ENCODE data around the gene C1RL.

Gene C1RL

DNA sequence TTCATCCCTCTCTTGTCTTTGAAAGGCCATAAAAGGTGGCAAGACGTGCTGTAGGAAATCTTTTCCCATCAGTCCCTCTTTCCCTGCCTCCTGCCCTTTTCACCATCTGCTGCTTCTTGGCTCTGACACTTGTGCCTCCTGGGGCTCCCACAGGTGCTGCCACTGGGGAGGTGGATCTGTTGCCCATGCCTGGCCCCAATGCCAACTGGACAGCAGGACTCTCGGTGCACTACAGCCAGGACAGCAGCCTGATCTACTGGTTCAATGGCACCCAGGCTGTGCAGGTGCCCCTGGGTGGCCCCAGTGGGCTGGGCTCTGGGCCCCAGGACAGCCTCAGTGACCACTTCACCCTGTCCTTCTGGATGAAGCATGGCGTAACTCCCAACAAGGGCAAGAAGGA, 27.7 kb upstream of the C1RL start:
- DNase-seq = no peak

DNA sequence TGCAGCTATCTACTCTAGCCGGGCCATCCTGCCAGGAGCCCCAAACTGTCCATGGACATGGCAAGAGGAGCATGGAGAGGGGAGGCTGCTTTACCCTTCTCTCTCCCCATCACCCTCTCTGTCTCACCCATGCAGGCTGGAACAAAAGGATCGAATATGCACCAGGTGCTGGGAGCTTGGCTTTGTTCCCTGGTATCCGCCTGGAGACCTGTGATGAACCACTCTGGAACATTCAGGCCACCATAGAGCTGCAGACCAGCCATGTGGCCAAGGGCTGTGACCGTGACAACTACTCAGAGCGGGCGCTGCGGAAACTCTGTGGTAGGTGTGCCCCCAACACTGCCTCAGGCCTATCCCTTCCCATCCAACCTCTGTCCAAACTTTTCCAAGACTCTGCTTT, 27.1 kb upstream of the C1RL start:
- no peak for DNase-seq

DNA sequence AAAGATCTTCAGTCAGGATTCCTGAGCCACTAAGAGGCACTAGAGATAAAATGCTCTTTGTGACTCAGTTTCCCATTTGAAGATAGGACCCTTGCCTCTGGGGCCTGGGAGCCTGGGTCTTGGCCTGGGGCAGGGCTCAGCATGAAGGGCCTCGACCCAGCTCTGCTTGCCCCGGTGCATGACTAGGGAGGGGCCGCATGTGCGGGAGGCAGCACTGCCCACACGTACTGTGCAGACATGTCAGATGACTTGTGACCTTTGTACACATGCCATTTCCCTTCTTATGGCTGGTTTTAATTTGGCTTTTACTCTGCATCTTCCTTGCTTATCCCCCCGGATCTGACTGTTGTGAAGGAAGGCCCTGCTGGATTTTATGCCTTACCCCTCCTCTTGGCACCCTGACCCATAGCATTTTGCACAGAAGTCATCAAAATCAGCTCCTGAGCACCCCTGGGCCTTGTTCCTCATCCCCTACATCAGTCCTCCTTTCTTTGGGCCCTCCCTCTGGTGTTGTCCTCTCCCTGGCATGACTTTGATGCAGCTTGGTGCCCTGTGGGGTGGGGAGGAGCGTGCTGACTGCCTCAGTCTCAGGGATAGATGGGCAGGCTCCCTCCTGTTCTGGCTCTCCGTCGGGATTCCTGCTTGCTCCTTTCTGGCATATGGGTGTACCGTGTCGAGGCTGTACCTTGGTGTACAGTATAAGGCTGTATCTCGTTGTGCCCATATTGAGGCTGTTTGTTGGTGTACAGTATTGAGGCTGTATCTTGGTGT, 25.6 kb upstream of the C1RL start:
- no peak for DNase-seq

DNA sequence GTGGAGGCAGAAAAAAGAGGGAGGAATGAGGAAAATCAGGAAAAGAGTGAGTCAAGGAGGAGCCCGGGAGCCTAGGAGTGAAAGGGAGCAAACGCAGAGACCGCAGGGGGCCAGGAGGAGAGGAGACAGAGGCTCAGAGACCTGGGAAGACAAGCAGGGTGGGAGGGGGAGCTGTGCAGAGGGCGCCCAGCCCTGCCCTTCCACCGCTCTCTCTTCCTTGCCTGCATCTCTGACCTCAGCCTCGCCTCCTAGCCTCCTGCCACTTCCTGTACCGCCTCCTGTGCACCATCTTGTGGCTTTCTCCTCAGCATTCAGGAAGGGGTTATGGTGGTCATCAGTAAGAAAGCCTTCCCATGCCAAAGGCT, 22.5 kb upstream of the C1RL start:
- no peak for DNase-seq

DNA sequence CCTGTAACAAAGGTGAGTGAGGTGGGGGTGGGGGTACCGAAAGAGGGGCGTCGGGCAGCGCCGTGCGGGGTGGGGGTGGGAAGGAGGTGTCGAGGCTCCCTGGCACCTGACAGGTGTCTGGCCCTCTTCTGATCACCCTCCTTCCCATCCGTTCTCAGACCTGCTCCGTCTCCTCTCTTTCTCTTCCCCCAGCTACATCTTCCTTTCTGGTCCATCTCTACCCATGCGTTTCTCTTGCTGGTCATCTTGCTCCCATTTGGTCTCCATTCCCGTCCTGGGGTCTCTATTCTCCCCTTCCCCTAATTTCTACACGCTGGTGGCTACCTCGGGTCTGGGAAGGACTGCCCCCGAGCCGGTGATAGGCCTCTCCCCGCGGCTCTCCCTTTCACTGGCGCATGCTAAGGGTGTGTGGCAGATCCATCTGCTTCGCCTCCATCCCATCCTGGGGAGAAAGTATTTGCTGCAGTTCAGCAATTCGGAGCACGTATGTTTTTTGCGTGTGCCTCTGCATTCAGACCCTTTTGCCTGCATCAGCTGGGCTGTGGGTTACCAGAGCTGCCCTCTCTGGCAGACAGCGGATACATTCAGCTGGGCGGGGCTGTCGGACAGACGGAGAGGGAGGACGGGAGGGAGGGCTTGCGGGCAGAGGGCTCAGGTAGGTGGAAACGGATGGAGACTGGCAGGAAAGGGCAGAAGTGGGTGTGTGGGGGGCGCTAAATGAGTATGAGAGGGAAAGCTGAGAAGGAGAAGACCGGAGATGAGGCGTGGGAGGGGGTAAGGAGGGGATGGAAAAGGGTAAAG, 21.9 kb upstream of the C1RL start:
- peak; percentile 30 to 31 for DNase-seq

DNA sequence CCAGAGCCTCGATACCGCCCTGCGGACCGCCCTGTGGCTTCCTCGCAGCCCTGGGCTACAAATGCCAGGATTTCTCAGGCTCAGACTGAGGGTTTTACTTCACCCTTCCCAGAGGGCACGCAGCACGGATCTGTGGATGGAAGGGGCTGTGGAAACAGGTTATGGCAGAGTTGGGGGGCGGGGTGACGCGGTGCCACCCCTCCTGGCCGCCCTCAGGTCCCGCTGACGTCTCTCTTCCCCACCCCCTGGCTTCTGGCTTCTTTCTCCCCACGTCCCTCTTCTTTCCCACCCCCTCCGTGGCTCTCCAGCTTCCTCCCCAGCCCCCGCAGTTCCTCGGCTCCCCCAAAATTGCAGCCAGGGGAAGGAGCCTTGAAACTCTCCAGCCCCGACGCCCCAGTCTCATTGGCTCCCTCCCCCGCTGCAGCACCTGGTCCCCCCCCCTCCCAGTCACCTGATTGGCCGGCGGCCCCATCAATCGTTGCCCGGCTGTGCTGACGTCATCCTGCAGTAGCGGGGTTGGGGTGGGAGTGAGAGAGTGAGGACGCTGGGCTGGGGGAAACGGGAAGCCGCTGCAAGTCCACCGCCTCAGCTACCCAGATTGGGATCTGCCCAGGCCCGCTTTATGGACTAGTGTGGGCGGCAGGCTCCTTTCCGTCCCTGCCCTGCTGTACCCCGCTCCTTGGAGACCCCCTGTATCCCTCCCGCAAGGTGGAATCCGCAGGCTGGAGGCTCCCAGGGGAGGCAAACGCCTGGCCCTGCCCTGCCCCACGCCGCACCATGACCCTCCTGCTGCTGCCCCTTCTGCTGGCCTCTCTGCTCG, 21.1 kb upstream of the C1RL start, which contains the start of gene CLSTN3:
TSS of gene CLSTN3 (plus strand) at position 500 of the 820 bp plus-strand sequence. CDS start at position 778, 278 bp downstream.
- DNase-seq = peak; percentile 65 to 77

DNA sequence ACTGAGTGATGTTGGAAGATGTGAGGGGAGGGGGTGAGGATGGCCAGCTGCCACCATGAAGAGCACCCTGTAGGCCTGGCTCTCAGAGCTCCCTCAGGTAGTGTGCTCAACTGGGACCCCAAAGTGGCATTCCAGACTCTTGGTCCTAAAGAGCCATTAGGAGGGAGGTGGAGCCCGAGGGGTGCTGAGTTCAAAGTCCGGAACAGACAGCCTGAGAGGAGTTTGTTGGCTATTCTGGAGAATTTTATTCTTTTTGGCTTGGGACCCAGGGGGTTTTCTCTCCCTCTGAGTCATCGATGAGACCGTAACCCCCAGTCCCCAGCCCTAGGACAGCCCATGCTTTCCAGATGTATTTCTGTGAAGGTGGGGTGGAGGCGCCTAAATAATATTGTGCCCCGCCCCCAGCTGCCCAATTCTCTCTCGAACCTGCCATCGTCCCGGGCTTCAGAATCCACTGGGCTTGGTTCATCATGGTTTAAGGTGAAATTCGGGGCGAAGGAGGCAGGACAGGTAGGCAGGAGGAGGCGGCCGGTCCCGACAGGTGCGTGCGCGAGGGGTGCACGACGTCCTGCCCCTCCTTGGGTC, 20.4 kb upstream of the C1RL start:
- no peak for DNase-seq

DNA sequence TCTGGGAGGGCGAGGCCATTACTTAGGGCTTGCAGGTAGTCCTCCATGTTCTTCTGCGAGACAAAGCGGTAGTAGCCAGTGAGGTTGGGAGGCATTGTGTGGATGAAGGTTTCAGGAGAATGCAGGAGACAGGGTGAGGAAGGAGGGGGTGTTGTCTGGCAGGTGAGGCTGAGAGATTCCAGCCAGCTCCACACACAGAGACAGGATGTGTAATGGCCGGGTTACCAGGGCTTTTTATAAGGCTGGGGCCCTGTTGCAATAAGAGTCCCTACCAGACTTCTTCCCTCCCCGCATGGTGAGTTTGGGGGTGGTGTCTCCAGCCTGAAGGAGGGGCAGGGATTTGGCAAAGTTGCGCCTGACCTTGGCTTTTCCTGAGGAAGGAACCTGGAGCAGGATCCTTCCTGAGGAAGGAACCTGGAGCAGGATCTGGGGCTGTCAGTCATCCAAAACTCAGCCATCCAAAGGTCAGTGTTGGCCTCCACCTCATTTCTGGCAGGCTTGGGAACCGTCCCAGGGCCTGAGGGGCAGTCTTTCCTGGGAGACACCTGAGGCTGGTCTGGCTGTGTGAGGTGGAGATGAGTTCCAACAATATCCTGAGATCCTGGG, 19.8 kb upstream of the C1RL start, which contains the start of gene RBP5:
TSS of gene RBP5 (minus strand) at position 209 of the 606 bp plus-strand sequence. CDS start at position 95, 114 bp downstream.
- no peak for DNase-seq

DNA sequence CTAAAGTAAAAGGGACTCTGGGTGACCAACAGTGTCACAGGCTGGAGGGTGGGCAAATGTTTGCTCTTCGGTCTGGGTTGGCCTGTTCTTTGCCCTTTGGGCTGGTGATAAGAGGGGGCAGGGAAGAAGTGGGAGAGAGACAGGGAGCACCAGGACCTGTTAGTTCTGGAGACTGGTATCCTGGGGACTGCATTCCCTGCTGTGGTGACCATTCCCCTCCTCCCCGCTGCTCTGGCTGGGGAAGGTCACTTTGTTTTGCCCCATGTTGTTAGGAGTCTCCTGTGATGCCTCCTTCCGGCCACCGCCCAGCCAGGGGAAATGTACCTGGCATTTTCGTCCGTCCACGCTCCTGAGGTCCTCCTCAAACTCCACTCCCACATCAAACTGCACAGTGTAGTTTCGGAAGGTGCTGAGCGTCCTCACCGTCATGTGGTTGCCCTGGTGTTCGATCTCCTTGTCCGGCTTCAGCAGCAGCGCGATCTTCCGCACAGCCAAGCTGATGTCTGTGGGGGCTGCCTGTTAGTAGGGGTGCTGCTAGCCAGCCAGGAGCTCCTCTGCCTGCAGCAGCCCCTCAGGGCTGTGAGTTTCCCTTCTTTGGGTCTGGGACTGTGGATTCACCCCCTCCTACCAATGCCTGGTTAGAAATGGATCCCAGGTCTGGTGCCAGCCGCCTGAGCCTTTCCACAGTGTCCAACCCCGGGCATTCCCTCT, 19.1 kb upstream of the C1RL start:
- no peak for DNase-seq

DNA sequence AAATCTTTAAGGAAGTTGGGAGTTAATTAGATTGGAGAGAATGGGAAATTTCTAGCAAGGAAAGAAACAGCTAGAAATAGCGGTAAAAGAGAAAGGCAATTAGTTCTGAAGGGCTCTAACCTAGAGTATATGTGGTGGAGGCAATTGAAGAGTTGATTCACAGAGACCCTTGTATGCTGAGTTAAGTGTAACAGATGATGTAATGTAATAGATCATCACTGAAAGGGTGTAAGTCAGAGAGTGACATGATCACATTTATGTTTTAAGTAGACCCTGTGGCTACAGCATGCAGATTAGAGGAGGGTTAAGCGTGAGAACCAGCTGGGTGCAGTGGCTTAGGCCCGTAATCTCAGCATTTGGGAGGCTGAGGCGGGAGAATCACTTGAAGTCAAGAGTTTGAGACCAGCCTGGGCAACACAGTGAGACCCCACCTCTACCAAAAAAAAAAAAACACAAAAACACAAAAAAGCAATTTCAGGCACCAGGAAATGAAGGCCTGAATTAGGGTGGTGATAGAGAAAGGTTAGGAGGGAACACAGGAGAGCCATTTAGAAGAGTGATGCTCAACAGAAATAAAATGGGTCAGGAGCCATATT, 16.7 kb upstream of the C1RL start:
- DNase-seq = no peak

DNA sequence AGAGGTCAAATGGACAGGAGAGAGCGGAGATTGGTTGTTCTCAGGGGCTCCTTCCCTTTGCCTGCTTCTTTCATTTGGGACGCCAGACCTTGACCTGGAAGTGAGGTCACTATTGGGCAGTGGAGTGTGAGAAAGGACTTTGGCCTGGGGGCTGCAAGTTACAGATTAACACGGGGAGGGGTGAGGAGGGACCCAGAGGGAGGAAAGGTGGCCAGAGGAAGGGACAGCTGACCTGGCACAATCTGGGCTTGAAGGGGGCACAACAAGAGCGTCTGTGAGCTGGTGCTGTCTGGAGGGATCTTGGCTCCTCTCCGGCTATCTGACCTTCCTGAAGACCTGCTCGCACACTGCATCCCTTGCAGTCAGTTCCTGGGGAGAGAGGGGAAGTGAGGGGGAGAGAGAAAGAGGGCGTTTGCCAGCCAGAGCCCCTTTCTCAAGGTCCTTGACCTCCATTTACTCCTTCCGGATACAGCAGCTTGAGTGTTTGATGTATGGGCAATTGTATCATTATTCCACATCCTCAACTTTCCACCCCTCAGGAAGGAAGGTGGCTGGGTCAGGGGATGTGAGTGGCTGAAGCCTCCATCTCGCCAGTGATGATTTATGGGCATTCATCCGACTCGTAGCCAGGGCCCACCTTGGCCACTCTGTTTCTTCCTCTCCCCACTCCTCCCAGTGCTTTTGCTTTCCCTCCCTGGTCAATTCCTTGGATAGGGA, 14.9 kb upstream of the C1RL start:
- no peak for DNase-seq

DNA sequence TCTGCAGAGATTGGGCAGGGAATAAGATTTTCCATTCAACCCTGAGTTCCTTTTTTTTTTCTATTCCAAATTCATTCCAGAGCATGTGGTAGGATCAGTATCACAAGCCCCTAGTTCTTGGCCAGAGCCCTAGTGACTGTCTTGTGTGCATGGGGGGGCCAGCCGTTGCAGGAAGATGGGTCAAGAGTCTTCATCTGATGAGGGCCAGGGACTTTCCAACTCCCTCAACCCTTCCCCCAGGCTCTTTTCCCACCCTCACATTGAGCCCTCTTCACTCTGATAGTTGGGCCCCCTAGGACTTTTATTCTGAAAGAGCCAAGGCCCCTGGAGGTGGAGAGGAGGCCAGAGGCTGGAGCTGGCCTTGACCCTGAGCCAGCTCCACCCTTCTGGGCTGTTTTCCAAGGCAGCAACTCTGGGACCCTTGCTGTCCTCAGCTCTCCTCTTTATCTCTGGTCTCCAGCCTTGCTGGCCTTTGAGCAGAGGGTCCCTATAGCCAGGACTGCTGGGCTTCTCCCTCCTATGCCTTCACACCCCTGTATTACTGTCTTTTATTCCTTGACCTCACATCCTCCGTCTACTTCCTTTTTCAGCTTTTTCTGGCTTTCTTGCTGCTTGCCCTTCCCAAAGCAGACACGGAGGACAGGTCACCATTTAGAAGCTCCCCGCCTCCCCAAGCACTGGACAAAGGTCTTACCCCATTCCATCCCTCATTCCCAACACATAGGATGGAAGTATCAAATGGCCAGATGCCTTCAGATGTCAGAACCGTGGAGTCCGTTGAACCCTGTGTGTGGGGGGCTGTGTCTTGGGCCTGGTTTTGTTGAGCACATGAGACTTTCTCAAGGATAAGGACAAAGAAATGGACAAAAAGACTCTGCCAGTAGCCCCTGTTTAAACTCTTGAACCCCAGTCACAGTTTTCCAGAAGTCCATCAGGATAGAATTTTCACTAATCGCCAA, 14.1 kb upstream of the C1RL start:
- no peak for DNase-seq

DNA sequence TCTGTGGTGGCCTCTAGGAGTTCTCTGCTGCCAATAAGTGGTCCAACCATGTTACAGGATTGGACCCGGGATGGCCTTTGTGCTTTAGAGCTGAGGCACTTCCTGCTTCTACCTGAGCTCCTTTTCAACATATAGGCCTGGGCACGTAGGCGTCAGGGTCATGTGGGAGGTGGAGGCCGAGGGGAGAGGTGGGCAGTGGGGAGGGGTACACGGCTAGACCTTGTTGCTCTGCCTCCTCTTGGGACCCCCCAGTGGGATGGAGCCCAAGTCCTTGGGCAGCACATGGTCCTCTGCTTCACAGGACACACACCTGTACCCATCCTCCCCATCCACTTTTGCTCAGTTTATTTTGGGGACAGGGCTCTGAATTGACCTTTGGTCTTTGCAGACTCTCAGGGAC, 12.3 kb upstream of the C1RL start:
- no peak for DNase-seq

DNA sequence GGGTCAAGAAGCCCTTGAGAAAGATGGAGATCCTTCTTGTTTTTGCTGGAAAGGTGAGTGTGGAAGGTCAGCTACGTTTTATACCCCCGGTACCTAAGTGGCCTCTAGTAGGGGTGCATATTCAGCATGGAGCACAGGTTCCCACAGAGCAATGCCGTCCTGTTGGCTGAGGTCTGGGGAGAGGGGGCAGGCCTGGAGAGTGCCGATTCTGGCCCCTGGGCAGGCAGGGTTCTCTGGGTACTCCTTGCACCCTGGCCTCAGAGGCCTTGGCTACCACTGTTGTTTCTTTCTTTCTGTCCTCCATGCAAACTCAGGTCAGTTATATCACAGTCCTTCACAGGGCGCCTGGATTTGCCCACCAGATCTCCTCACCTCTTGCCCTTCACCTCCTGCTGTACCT, 11.2 kb upstream of the C1RL start:
- DNase-seq = no peak

DNA sequence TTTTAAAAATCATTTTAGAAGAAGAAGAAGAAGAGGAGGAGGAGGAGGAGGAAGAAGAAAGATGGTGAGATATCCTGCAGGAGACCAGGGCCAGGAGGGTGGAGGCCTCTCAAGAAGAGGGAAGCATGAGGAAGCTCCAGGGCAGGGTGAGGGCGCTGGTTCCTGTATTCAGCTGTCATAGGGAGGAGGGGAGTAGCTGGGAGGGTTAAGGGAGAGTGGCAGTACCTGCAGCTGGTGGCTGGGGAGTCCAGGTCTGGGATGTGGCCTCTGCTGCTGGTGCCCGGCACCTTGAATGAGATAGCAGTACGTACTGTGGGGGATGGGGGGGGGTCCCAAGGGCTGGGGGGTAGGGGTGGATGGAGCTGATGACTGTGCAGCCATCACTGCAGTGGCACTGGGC, 9.9 kb upstream of the C1RL start:
- DNase-seq = no peak

DNA sequence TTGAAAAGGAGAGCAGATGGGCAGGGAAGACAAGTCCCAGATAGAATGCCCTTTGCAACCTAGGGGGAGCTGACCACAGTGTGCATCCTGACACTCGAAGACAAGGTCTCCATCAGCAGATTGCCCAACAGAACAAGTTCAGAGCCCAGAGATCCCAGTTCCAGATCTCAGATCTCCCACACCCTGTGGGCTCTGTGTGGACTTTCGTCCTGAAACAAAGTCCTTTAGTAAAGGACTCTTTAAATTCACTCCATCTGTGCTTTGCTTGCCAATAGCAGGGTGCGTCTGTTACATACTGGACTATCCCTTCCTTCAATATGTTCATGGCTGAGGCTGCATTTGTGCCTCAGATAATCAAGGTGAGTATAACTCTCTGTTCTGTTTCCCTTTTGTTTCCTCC, 8.7 kb upstream of the C1RL start:
- DNase-seq = no peak

DNA sequence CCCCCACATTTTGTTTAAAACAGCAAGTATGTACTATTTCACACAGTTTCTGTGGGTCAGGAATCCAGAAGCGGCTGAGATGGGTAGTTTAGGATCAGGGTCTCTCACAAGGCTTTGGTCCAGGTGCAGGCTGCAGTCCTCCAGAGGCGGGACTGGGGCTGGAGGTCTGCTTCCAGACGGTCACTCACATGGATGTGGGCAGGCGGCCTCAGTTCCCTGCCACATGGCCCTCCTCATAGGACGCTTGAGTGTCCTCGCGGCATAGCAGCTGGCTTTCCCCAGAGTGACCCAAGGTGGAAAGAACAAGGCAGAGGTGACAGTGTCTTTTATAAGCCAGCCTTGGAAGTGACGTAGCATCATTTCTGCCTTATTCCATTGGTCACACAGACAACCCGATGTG, 7.9 kb upstream of the C1RL start:
- DNase-seq = no peak

DNA sequence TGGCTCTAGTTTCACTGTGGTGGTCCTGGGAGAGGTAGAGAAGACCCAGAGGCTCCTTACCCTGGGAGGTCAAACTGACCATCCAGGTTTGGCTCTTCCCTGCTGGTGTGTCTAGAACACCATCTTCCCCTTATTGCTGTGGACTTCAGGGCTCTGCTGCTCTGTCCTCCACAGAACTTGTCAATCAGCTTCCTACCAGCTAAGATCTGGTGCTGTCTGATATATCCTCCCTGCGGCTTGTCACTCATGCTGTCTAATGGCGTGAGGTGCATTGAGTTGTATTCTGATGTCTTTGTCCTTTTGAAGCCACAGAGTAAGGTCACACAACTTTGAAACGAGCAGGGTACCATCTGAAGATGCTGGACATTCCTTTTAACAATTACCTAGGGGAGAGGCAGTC, 7.2 kb upstream of the C1RL start:
- no peak for DNase-seq

DNA sequence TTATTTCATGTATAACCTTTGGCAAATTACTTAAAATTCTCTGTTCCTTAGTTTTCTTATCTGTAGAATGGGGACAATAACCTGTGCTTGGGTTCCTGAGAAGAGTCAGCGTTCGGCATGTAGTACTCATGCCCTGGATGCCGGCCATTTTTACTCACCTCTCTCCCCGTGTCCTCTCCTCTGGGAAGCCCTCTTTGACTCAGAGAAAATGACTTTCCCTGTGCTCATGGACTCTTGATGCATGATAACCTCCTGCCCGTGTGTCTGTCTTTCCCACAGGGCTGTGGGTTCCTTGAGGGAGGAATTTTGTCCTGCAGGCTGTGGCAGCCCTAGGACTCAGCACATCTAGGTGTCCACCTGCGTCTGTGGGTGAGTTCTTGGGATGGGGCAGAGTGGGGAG, 5.8 kb upstream of the C1RL start:
- no peak for DNase-seq

DNA sequence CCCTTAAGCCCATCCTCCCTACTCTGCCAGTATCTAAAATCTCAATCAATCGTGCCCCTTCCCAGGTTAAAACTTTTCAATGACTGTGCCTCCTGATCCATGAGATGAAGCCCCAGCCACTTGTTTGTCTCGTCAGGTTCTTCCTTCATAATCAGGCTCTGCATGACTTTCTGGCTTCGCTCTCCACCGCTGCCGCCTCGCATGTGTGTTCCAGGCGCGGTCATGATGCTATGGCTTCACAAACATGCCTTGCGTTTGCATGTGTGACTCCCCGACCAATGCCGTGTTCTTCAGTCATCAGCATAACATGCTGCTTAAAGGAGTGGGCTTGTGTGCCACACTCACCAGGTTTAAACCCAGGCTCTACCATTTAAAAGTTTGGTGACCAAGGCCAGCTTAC, 5.0 kb upstream of the C1RL start:
- no peak for DNase-seq
